Neural progenitor cell (in vitro differentiated cells): ENCODE measurements around the gene UQCR11. TPM values are rescaled to one million over a fixed set of nuclear protein-coding genes. Genes with fewer than 3 reads are reported as not detected.

Experiments
- DNase-seq: peaks from one replicate; pipeline ENCODE4 v3.0.0-alpha.2; 2016; ENCODE audit warnings: low spot score
- H2AFZ ChIP-seq: fragments of 200-600 bp; sonication (generic); replicated peaks from 2 replicates; pipeline ENCODE4 v1.6.1; 2016; ENCODE audit warnings: antibody characterized with exemption
- H3F3A ChIP-seq: fragments of 200-600 bp; sonication (generic); 2 replicates; pipeline ENCODE4 v1.6.1; 2016; ENCODE audit warnings: antibody characterized with exemption, low read depth
- H3K27ac ChIP-seq: fragments of 200-600 bp; sonication (generic); 2 replicates; pipeline ENCODE4 v1.5.1; 2016; ENCODE audit warnings: mild to moderate bottlenecking
- H3K27me3 ChIP-seq: fragments of 200-600 bp; sonication (generic); 2 replicates; pipeline ENCODE4 v1.6.1; 2016; ENCODE audit warnings: mild to moderate bottlenecking, moderate library complexity
- H3K36me3 ChIP-seq: fragments of 200-600 bp; sonication (generic); 2 replicates; pipeline ENCODE4 v1.5.1; 2016
- H3K4me1 ChIP-seq: fragments of 200-600 bp; sonication (generic); 2 replicates; pipeline ENCODE4 v1.6.1; 2016; ENCODE audit warnings: mixed run types
- H3K4me2 ChIP-seq: fragments of 200-600 bp; sonication (generic); 2 replicates; pipeline ENCODE4 v1.6.1; 2016
- H3K4me3 ChIP-seq: fragments of 200-600 bp; sonication (generic); 2 replicates; pipeline ENCODE4 v1.5.1; 2016
- H3K79me2 ChIP-seq: fragments of 200-600 bp; sonication (generic); 2 replicates; pipeline ENCODE4 v1.6.1; 2016; ENCODE audit warnings: low read depth
- H3K9ac ChIP-seq: fragments of 200-600 bp; sonication (generic); 2 replicates; pipeline ENCODE4 v1.6.1; 2016
- H3K9me3 ChIP-seq: fragments of 200-600 bp; sonication (generic); 2 replicates; pipeline ENCODE4 v1.5.1; 2016; ENCODE audit warnings: low read depth
- H4K20me1 ChIP-seq: fragments of 200-600 bp; sonication (generic); 2 replicates; pipeline ENCODE4 v1.6.1; 2016; ENCODE audit warnings: low read depth
- H3K27ac Mint-ChIP-seq: 3 replicates; pipeline ENCODE4 v1.8.0; 2021; ENCODE audit warnings: mixed read lengths
- H3K27me3 Mint-ChIP-seq: 2 replicates; pipeline ENCODE4 v1.8.0; 2022; ENCODE audit warnings: low read depth, mild to moderate bottlenecking, inconsistent platforms, moderate library complexity, mixed read lengths; ENCODE audit not compliant: insufficient read depth
- H3K36me3 Mint-ChIP-seq: 3 replicates; pipeline ENCODE4 v1.8.0; 2021; ENCODE audit warnings: mixed read lengths
- H3K4me1 Mint-ChIP-seq: 3 replicates; pipeline ENCODE4 v1.8.0; 2021; ENCODE audit warnings: mixed read lengths
- H3K4me3 Mint-ChIP-seq: 3 replicates; pipeline ENCODE4 v1.8.0; 2021; ENCODE audit warnings: mild to moderate bottlenecking, moderate library complexity, mixed read lengths
- H3K9me3 Mint-ChIP-seq: 3 replicates; pipeline ENCODE4 v1.8.0; 2020; ENCODE audit warnings: mixed read lengths
- CTCF ChIP-seq: fragments of 200-600 bp; sonication (generic); IDR thresholded peaks from 2 replicates; pipeline ENCODE4 v1.5.1; 2017; ENCODE audit warnings: antibody characterized with exemption, mild to moderate bottlenecking
- EZH2 ChIP-seq: fragments of 200-600 bp; sonication (generic); IDR thresholded peaks from 2 replicates; pipeline ENCODE4 v1.6.1; 2017; ENCODE audit warnings: antibody characterized with exemption, mild to moderate bottlenecking, moderate library complexity
- EZH2phosphoT487 ChIP-seq: fragments of 200-600 bp; sonication (generic); IDR thresholded peaks from 2 replicates; pipeline ENCODE4 v1.6.1; 2017; ENCODE audit warnings: antibody characterized with exemption
- small RNA-seq: library from RNA; depleted of rRNA; stranded (forward); fragments of <200 nt; gene quantifications from one replicate; pipeline ENCODE3, GENCODE V24; 2015
- total RNA-seq: library from RNA; depleted of rRNA; stranded (reverse); fragments of >200 nt; gene quantifications from 2 replicates; pipeline ENCODE4 v1.2.3, GENCODE V29; 2015; ENCODE audit warnings: low replicate concordance

Gene UQCR11
- total RNA-seq, 1 donor from 2014 or later: 37.4 TPM

- H4K20me1 ChIP-seq: peaks cover 5% of the 10 kb centered on the region
- H3K27me3 ChIP-seq: peaks cover 18% of the 10 kb centered on the region
- Mint-ChIP-seq H3K27me3 (peaks cover 20% of the 10 kb centered on the region), H3K27ac (no peak overlapping the region), H3K9me3 (no peaks in the 10 kb centered on the region), H3K4me1 (no peaks in the 10 kb centered on the region), H3K36me3 (no peaks in the 10 kb centered on the region), H3K4me3 (no peak overlapping the region)
- H3K9ac ChIP-seq: no peak overlapping the region
- no peak for TF ChIP-seq CTCF
- no peak for TF ChIP-seq EZH2
- no peak for TF ChIP-seq EZH2phosphoT487
- peaks cover 9% of the 10 kb centered on the region for H3F3A ChIP-seq
- no peaks in the 10 kb centered on the region for H3K4me1 ChIP-seq
- no peak for DNase-seq
- no peak overlapping the region for H3K27ac ChIP-seq
- H3K4me2 ChIP-seq: no peak overlapping the region
- no peaks in the 10 kb centered on the region for H3K9me3 ChIP-seq
- no peak overlapping the region for H3K4me3 ChIP-seq
- no peaks in the 10 kb centered on the region for H3K36me3 ChIP-seq
- no peak overlapping the region for H2AFZ ChIP-seq
- H3K79me2 ChIP-seq: no peaks in the 10 kb centered on the region
These were observed 55.8 kb downstream of the UQCR11 start for GRCh38 chr19:1549332-1549945.

Small RNA genes lying within 50 kb of the gene (small RNA-seq; reads per million reads assigned to genes)
- not detected for gene AC005943.2
- gene RN7SL477P: not detected
- gene RNU6-1223P: not detected

Other genes with a start within 250 kb of the UQCR11 start
- gene NDUFS7, start 221.6 kb downstream of the UQCR11 start, total RNA-seq: 15.4 and 69.3 TPM in 2 replicates
- 13.8 and 53.7 TPM in 2 replicates for gene GAMT, start 203.9 kb downstream of the UQCR11 start, total RNA-seq
- gene DAZAP1, start 197.9 kb downstream of the UQCR11 start, total RNA-seq: 107 and 121 TPM in 2 replicates
- gene RPS15, start 167.1 kb downstream of the UQCR11 start, total RNA-seq: 1,918 and 2,648 TPM in 2 replicates
- gene APC2, start 155.3 kb downstream of the UQCR11 start, total RNA-seq: 1.3 and 12.2 TPM in 2 replicates
- 14.4 and 40.4 TPM in 2 replicates for gene C19orf25, start 126.2 kb downstream of the UQCR11 start, total RNA-seq
- gene PCSK4, start 115.1 kb downstream of the UQCR11 start, total RNA-seq: 3.6 and 12.5 TPM in 2 replicates
- gene REEP6, start 114.3 kb downstream of the UQCR11 start, total RNA-seq: 4.8 and 13.0 TPM in 2 replicates
- gene ADAMTSL5, start 92.4 kb downstream of the UQCR11 start, total RNA-seq: 0.12 and 0.13 TPM in 2 replicates
- gene PLK5, start 81.4 kb downstream of the UQCR11 start, total RNA-seq: 0.81 TPM in 1 of 2 replicates, not detected in the other
- 15.9 and 87.3 TPM in 2 replicates for gene MEX3D, start 37.1 kb downstream of the UQCR11 start, total RNA-seq
- 34.2 and 117 TPM in 2 replicates for gene MBD3, start 12.6 kb downstream of the UQCR11 start, total RNA-seq
- gene TCF3, start 47.2 kb upstream of the UQCR11 start, total RNA-seq: 131 and 332 TPM in 2 replicates
- 0.09 TPM in 1 of 2 replicates, not detected in the other for gene ONECUT3, start 148.0 kb upstream of the UQCR11 start, total RNA-seq
- gene ATP8B3, start 206.8 kb upstream of the UQCR11 start, total RNA-seq: 0.06 and 1.5 TPM in 2 replicates
- 12.8 and 38.7 TPM in 2 replicates for gene REXO1, start 243.0 kb upstream of the UQCR11 start, total RNA-seq